GM21390 (cell line): ENCODE results near the gene SPEF1.
A peak's percentile ranks its signal among the peaks of the same experiment; 100 is the strongest.

ENCODE experiments used
- ATAC-seq: cut with Tn5 transposase; IDR thresholded peaks from one replicate; pipeline ENCODE4 v1.9.1; 2021; ENCODE audit not compliant: unreplicated experiment

SPEF1 gene

GRCh38 chr20:3767427-3768341 is 13.6 kb downstream of the SPEF1 start, which contains the start of gene ADISSP:
TSS of gene ADISSP (minus strand) at chr20:3767753. CDS start at chr20:3760100, 7,653 bp downstream.
- ATAC-seq, result peak; percentile 94

GRCh38 chr20:3767110-3767426 is 14.2 kb downstream of the SPEF1 start:
- ATAC-seq, result no peak

- no peak for ATAC-seq
Observed at GRCh38 chr20:3766422-3767109, 14.7 kb downstream of the SPEF1 start.

GRCh38 chr20:3765171-3765882 is 15.9 kb downstream of the SPEF1 start:
- no peak for ATAC-seq

- no peak for ATAC-seq
Observed at GRCh38 chr20:3764659-3765058, 16.6 kb downstream of the SPEF1 start.

GRCh38 chr20:3763671-3764601 is 17.3 kb downstream of the SPEF1 start:
- no peak for ATAC-seq

GRCh38 chr20:3760655-3761348 is 20.4 kb downstream of the SPEF1 start:
- no peak for ATAC-seq

GRCh38 chr20:3759884-3760283 is 21.4 kb downstream of the SPEF1 start:
- no peak for ATAC-seq

GRCh38 chr20:3759316-3759823 is 21.9 kb downstream of the SPEF1 start:
- ATAC-seq, result no peak

GRCh38 chr20:3758566-3758965 is 22.7 kb downstream of the SPEF1 start:
- no peak for ATAC-seq

GRCh38 chr20:3757268-3757667 is 24.0 kb downstream of the SPEF1 start:
- ATAC-seq, result no peak

- no peak for ATAC-seq
Observed at GRCh38 chr20:3755814-3756480, 25.3 kb downstream of the SPEF1 start.

GRCh38 chr20:3755269-3755668 is 26.0 kb downstream of the SPEF1 start:
- ATAC-seq, result no peak

GRCh38 chr20:3754276-3754630 is 27.0 kb downstream of the SPEF1 start:
- ATAC-seq, result no peak

GRCh38 chr20:3753501-3754275 is 27.6 kb downstream of the SPEF1 start:
- ATAC-seq, result no peak

GRCh38 chr20:3753098-3753497 is 28.1 kb downstream of the SPEF1 start:
- ATAC-seq, result no peak

GRCh38 chr20:3752386-3752759 is 28.9 kb downstream of the SPEF1 start:
- ATAC-seq, result no peak

GRCh38 chr20:3751675-3752385 is 29.4 kb downstream of the SPEF1 start:
- no peak for ATAC-seq
